Astrocyte (in vitro differentiated cells and primary cell): Measurements from ENCODE around the gene INAFM2.

Source experiments
- EZH2 ChIP-seq: IDR thresholded peaks from 2 replicates; pipeline ENCODE4 v1.6.1; 2012; ENCODE audit warnings: mild to moderate bottlenecking, low read length, inconsistent platforms; ENCODE audit not compliant: insufficient read depth
- TF ChIP-seq, protein P1 (sequence below): IDR thresholded peaks from 2 replicates; pipeline ENCODE4 v1.5.1; 2011; ENCODE audit warnings: low read depth, mild to moderate bottlenecking, inconsistent platforms, low read length, moderate library complexity; ENCODE audit not compliant: insufficient read depth

DNA sequence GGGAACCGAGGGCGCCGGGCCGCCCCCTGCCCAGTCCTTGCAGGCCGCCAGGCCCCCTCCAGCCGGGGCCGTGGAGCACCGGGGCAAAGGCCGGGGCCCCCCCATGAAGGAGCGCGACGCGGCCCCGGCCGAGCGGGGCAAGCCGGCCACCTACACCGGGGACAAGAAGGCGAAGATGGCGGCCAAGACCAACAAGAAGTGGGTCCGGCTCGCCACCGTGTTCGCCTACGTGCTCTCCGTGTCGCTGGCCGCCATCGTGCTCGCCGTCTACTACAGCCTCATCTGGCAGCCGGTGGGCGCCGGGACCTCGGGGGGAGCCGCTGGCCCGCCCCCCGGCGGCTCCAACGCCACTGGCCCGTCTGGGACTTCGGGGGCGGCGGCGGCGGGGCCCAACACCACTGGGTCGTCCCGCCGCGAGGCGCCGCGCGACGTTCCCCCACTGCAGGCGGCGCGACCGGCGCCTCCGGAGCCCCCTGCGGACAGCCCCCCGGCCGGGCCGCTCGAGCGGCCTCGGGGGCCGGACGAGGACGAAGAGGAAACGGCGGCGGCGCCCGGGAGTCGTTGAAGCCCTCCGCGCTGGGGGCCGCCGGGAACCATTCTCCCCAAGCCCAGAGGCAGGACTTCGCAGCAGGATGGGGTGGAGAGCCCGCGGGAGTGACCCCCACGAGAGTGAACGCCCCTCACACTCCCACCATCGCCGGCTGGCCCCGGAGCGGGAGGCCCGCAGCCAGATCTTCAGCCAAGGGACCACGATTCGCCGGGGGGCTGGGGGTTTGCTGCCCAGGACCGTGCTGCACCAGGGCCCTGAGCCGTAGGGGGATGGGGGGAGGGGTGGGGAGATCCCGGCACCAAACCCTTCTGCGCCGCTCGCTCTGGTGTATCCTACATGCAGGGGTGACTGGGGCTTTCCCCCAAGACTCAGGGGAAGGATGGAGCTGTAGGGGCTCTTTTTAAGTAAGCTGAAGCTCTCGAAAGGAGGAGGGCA, 753 bp downstream of the INAFM2 start:
- TF ChIP-seq, protein P1, sequence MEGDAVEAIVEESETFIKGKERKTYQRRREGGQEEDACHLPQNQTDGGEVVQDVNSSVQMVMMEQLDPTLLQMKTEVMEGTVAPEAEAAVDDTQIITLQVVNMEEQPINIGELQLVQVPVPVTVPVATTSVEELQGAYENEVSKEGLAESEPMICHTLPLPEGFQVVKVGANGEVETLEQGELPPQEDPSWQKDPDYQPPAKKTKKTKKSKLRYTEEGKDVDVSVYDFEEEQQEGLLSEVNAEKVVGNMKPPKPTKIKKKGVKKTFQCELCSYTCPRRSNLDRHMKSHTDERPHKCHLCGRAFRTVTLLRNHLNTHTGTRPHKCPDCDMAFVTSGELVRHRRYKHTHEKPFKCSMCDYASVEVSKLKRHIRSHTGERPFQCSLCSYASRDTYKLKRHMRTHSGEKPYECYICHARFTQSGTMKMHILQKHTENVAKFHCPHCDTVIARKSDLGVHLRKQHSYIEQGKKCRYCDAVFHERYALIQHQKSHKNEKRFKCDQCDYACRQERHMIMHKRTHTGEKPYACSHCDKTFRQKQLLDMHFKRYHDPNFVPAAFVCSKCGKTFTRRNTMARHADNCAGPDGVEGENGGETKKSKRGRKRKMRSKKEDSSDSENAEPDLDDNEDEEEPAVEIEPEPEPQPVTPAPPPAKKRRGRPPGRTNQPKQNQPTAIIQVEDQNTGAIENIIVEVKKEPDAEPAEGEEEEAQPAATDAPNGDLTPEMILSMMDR: no peak
- TF ChIP-seq EZH2: no peak
